22Rv1 (cell line): ENCODE results near the gene CATSPER1.
"Not testable (repeated sequence)": the region's sequence is repeated elsewhere in the genome, so short reads cannot be mapped to it uniquely, and the experiment has no call there.

ENCODE experiments used
- H3K27ac ChIP-seq: fragments of 450-650 bp; 2 replicates; pipeline ENCODE4 v1.5.1; 2017
- ZFX ChIP-seq: fragments of 450-650 bp; IDR thresholded peaks from 2 replicates; pipeline ENCODE4 v1.6.1; 2017; ENCODE audit warnings: antibody characterized with exemption, borderline replicate concordance
- TF ChIP-seq, protein P1 (sequence below): fragments of 450-650 bp; IDR thresholded peaks from 2 replicates; pipeline ENCODE4 v1.5.1; 2017; ENCODE audit warnings: mild to moderate bottlenecking

Gene CATSPER1

DNA sequence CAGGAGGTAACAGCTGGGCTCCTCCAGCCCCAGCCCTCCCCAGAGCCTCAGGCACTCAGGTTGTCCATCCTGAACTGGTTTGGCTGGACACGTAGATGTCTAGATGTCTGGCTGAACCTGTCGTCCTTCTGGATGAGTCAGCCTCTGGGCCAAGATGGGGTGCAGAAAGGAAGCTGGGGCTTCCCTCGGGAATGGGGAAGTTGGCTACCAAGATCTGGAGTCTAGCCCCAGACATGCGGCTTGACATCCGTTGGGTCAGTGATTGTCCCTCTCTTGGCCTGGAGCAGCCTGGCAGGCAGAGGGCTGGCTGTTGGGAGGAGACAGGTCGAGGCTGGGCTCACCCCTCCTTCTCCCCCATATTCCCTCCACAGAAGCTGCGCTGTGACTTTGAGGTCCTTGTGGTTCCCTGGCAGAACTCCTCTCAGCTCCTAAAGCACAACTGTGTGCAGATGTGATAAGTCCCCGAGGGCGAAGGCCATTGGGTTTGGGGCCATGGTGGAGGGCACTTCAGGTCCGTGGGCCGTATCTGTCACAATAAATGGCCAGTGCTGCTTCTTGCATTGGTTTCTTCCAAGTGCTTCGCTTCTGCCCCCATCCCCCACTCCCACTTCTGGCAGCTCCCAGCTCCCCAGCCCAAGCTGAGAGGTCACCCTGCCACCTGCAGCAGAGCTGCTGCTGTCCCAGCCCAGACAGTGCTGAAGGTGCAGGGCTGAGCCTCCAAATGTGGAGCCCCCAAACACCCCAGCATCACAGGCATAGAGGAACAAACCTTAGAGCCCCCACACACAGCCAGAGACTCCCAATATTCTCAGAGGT is 13.1 kb downstream of the CATSPER1 start:
- H3K27ac ChIP-seq = no peak overlapping the region
- TF ChIP-seq, protein P1, sequence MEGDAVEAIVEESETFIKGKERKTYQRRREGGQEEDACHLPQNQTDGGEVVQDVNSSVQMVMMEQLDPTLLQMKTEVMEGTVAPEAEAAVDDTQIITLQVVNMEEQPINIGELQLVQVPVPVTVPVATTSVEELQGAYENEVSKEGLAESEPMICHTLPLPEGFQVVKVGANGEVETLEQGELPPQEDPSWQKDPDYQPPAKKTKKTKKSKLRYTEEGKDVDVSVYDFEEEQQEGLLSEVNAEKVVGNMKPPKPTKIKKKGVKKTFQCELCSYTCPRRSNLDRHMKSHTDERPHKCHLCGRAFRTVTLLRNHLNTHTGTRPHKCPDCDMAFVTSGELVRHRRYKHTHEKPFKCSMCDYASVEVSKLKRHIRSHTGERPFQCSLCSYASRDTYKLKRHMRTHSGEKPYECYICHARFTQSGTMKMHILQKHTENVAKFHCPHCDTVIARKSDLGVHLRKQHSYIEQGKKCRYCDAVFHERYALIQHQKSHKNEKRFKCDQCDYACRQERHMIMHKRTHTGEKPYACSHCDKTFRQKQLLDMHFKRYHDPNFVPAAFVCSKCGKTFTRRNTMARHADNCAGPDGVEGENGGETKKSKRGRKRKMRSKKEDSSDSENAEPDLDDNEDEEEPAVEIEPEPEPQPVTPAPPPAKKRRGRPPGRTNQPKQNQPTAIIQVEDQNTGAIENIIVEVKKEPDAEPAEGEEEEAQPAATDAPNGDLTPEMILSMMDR = no peak
- TF ChIP-seq ZFX = no peak

DNA sequence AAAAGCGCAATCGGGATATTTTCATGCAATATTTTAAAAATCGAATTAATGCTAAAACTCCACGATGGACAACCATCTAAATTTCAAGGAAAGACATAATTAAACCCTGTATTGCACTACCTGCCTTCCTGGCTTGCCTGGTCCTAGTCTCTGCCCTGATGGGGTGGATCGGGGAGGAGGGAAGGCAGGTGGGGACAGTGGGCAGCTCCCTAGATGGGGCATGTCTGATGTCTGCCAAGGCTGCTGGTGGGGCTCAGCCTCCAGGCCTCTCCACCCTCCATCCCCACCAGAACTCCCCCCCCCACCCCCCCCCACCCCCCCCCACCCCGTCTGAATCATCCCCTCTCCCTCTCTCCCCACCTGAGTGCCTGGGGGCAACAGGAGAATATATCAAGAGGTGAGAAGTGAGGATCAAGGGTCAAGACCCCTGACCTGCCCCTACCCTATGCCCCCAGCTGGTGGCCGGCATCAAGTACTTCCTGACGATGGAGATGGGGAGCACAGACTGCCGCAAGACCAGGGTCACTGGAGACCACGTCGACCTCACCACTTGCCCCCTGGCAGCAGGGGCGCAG is 13.8 kb downstream of the CATSPER1 start:
- no peak overlapping the region for H3K27ac ChIP-seq
- TF ChIP-seq, protein P1 = no peak
- TF ChIP-seq ZFX = no peak

DNA sequence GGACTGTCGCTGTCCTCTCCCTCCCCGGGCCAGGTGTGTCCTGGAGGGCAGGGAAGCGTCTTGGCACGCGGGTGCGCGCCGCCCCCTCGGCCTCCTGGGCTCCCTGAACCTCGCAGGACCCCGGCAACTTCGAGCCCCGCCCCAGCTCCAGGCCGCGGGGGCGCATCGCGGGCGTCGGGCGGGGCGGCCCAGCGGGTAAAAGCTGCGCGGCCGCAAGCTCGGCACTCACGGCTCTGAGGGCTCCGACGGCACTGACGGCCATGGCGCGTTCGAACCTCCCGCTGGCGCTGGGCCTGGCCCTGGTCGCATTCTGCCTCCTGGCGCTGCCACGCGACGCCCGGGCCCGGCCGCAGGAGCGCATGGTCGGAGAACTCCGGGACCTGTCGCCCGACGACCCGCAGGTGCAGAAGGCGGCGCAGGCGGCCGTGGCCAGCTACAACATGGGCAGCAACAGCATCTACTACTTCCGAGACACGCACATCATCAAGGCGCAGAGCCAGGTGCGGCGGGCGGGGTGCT is 14.4 kb downstream of the CATSPER1 start, which contains the start of gene CST6:
TSS of gene CST6 (plus strand) at position 224 of the 519 bp plus-strand sequence. CDS start at position 261, 37 bp downstream.
- TF ChIP-seq ZFX = no peak
- TF ChIP-seq, protein P1 = no peak
- H3K27ac ChIP-seq = no peak within 1 kb of the TSS

DNA sequence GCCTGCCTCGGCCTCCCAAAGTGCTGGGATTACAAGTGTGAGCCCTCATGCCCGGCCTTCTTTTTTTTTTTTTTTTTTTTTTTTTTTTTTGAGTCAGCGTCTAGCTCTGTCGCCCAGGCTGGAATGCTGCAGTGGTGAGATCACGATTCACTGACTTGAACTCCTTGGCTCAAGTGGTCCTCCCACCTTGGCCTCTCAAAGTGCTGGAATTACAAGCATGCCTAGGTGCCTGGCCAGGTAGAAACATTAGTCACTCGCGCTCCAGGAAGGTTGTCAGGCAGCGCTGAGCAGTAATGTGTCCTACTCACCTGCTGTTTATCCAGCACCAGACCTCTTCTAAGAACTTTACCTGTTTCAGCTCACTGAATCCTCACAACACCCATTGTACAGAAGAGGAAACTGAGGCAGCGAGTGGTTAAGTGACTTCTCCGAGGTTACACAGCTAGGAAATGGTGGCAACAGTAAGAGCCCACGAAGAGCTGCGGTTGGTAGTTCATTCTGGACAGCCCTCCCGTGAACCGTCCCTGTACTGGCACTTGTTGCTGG is 15.0 kb downstream of the CATSPER1 start:
- TF ChIP-seq ZFX = no peak
- TF ChIP-seq, protein P1 = no peak
- no peak overlapping the region for H3K27ac ChIP-seq

DNA sequence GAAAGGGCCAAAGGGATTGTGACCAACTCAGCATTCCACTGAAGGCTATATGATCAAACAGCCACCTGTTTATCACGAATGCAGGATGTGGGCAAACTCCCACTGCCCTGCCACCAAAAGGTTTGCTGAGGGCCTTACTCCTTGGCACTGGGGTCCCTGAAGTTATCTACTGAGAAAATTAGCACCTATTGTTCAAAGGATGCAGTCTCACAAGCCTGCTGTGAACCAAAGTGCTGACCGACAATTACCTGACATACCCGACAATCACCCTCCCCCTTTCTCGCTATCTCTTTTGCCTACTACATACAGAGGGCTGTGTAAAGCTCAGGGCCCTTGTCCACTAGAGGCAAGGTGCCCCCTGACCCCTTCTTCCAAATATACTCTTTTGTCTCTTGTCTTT is 16.2 kb downstream of the CATSPER1 start:
- H3K27ac ChIP-seq = not testable (repeated sequence)

DNA sequence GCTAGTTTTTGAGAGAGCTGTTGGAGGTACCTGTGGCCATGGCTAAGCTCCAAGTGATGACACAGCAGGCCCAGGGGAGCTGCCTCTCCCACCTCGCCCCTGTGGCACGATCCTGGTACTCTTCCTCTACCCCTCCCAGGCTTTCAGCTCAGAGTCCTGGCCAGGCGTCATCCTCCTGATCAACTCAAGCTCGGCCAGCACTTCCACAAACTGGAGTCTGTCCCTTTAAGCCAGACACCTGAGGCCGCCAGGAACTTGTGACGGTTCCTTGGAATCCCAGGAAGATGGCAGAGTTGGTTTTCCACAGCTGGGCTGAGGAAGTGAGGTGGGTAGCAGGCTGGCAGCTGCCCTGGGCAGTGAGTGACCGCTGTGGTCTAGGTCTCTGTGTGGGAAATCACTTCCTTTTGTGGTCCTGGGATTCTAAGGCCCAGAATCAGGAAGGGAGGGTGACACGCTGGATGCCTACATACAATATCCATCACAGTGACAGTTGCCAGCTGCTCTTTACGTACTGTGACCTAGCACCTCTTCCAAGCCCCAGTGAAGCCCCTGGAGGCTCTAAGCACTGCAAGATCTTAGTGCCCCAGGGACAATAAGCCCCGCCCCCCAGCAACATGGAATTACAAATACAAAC is 17.7 kb downstream of the CATSPER1 start:
- TF ChIP-seq, protein P1 = no peak
- no peak overlapping the region for H3K27ac ChIP-seq

DNA sequence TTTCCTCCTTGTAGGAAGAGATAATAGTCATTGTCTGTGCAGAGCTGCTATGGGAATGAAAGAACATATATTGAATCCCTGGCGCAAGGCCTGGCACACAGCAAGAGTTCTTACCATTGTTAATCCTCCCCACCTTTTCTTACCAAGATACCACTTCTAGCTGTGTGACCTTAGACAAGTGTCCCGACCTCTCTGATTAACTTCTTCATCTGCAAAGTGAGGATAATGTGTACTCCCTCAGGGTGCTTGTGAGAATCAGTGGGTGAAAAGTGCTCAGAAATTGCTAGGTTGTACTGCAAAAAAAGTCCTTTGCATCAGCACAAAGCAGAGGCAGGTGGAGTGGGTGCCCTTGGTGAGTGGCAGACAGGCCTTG is 18.2 kb downstream of the CATSPER1 start:
- TF ChIP-seq, protein P1 = no peak
- TF ChIP-seq ZFX = no peak
- no peak overlapping the region for H3K27ac ChIP-seq
